ENCODE results near the gene TMEM204. TPM values are rescaled to one million over a fixed set of nuclear protein-coding genes. Genes with fewer than 3 reads are reported as not detected.

Gene TMEM204
- polyA plus RNA-seq, 3 donors = 0.09 to 1.5 (median 1.3) TPM

- Histone ChIP-seq H3K4me3 (replicated peaks in 1 of 3; ENCODE audit: low read depth in 2 of 3, low read length in 3 of 3) (no peak overlapping the region), H3K36me3 (replicated peaks in 1 of 2; ENCODE audit: control insufficient read depth in 1 of 2, insufficient read depth in 2 of 2, low read length in 2 of 2) (no peaks in the 10 kb centered on the region), H3K9ac (ENCODE audit: insufficient read depth, low read length, poor library complexity, severe bottlenecking) (no peak overlapping the region), H3K9me3 (replicated peaks in 1 of 2; ENCODE audit: control insufficient read depth in 1 of 2, insufficient read depth in 1 of 2, low read length in 2 of 2) (no peaks in the 10 kb centered on the region), H3K4me1 (ENCODE audit: control insufficient read depth in 1 of 2, insufficient read depth in 2 of 2, low read length in 2 of 2) (no peaks in the 10 kb centered on the region), H2AFZ (ENCODE audit: insufficient read depth, low read depth, low read length, poor library complexity, severe bottlenecking) (no peak overlapping the region), H3K4me2 (replicated peaks; ENCODE audit: extremely low read depth, low read length, poor library complexity, severe bottlenecking) (no peak overlapping the region), H3K27me3 (ENCODE audit: control insufficient read depth in 2 of 2, insufficient read depth in 2 of 2, low read length in 2 of 2) (no peaks in the 10 kb centered on the region), H3K27ac (ENCODE audit: low read depth in 1 of 2, low read length in 2 of 2) (no peak overlapping the region), H4K20me1 (ENCODE audit: insufficient read depth, low read length) (no peaks in the 10 kb centered on the region), H3K79me2 (ENCODE audit: insufficient read depth, low read length) (no peaks in the 10 kb centered on the region)
- Mint-ChIP-seq H3K27ac (no peak overlapping the region), H3K9me3 (peaks cover 0 to 2% (median 0%) of the 10 kb centered on the region in 7 donors), H3K27me3 (ENCODE audit: low read depth in 3 of 3) (peaks cover 0 to 2% (median 0%) of the 10 kb centered on the region in 3 donors), H3K4me1 (peaks cover 2% of the 10 kb centered on the region), H3K36me3 (peaks cover 0 to 10% of the 10 kb centered on the region in 2 donors), H3K4me3 (no peak overlapping the region)
- TF ChIP-seq CTCF (IDR thresholded peaks at IDR 0.05) = no peak
- 86% methylated on average over 5 of the region's 8 CpGs for WGBS (ENCODE audit: insufficient coverage)
- intact Hi-C loops (cut with micrococcal nuclease) = no loop called here
- DNase-seq = no peak
Observed at GRCh38 chr16:1584926-1585484, 51.5 kb downstream of the TMEM204 start.

- Mint-ChIP-seq H3K9me3 (no peaks in the 10 kb centered on the region), H3K27me3 (ENCODE audit: low read depth in 3 of 3) (peaks cover 0 to 2% (median 0%) of the 10 kb centered on the region in 3 donors), H3K4me3 (no peak overlapping the region), H3K27ac (peak overlapping the region in 1 of 7 donors; percentile 77), H3K4me1 (peaks cover 2% of the 10 kb centered on the region), H3K36me3 (peaks cover 1 to 3% of the 10 kb centered on the region in 2 donors)
- Histone ChIP-seq H3K9me3 (replicated peaks in 1 of 2; ENCODE audit: control insufficient read depth in 1 of 2, insufficient read depth in 1 of 2, low read length in 2 of 2) (no peaks in the 10 kb centered on the region), H3K27me3 (ENCODE audit: control insufficient read depth in 2 of 2, insufficient read depth in 2 of 2, low read length in 2 of 2) (no peaks in the 10 kb centered on the region), H3K9ac (ENCODE audit: insufficient read depth, low read length, poor library complexity, severe bottlenecking) (no peak overlapping the region), H3K4me2 (replicated peaks; ENCODE audit: extremely low read depth, low read length, poor library complexity, severe bottlenecking) (no peak overlapping the region), H3K36me3 (replicated peaks in 1 of 2; ENCODE audit: control insufficient read depth in 1 of 2, insufficient read depth in 2 of 2, low read length in 2 of 2) (no peaks in the 10 kb centered on the region), H3K4me1 (ENCODE audit: control insufficient read depth in 1 of 2, insufficient read depth in 2 of 2, low read length in 2 of 2) (peaks cover 0 to 2% of the 10 kb centered on the region in 2 donors), H4K20me1 (ENCODE audit: insufficient read depth, low read length) (no peaks in the 10 kb centered on the region), H3K79me2 (ENCODE audit: insufficient read depth, low read length) (no peaks in the 10 kb centered on the region), H3K27ac (ENCODE audit: low read depth in 1 of 2, low read length in 2 of 2) (no peak overlapping the region), H2AFZ (ENCODE audit: insufficient read depth, low read depth, low read length, poor library complexity, severe bottlenecking) (no peak overlapping the region), H3K4me3 (replicated peaks in 1 of 3; ENCODE audit: low read depth in 2 of 3, low read length in 3 of 3) (no peak overlapping the region)
- DNase-seq = no peak
- WGBS (ENCODE audit: insufficient coverage) = 97% methylated on average over 5 of the region's 6 CpGs
- no peak for TF ChIP-seq CTCF (IDR thresholded peaks at IDR 0.05)
- intact Hi-C loops (cut with micrococcal nuclease) = no loop called here
Observed at GRCh38 chr16:1590366-1590765, 56.9 kb downstream of the TMEM204 start.

Measured in CD14-positive monocyte (primary cell).